Testis (tissue), 2 donors: ENCODE data around the gene SETD2.

Source experiments
- POLR2A ChIP-seq: fragments of 450-650 bp; IDR thresholded peaks from one replicate; pipeline ENCODE4 v1.6.1; 2017; ENCODE audit warnings: antibody characterized with exemption, mild to moderate bottlenecking, moderate library complexity
- TF ChIP-seq, protein P1 (sequence below), 3 experiments: fragments of 450-650 bp in 2 of 3; fragments of 200-600 bp in 1 of 3; sonication (generic) in 1 of 3; IDR thresholded peaks; one replicate each; pipeline ENCODE4 v1.5.1; 2016 to 2019; ENCODE audit warnings: antibody characterized with exemption in 3 of 3, mild to moderate bottlenecking in 2 of 3, moderate library complexity in 1 of 3

DNA sequence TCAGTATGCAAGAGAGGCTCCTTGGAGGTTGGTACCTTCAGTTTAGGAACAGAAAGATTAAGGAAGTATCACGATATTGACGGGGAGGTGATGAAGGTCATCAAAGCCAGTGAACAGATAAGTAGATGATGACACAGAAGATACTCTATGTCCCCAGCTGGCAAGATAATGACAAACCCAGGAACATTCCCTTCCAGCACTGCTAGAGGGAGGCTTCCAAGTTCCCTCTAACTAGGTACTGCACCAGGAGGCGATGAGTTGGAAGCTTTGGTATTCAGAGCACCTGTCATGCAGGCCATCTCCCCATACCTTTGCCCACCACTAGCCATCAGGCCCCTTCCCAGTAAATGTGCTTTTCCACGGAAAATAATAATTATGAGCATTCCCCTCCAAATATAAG lies 143.6 kb downstream of the SETD2 start:
- TF ChIP-seq, protein P1, sequence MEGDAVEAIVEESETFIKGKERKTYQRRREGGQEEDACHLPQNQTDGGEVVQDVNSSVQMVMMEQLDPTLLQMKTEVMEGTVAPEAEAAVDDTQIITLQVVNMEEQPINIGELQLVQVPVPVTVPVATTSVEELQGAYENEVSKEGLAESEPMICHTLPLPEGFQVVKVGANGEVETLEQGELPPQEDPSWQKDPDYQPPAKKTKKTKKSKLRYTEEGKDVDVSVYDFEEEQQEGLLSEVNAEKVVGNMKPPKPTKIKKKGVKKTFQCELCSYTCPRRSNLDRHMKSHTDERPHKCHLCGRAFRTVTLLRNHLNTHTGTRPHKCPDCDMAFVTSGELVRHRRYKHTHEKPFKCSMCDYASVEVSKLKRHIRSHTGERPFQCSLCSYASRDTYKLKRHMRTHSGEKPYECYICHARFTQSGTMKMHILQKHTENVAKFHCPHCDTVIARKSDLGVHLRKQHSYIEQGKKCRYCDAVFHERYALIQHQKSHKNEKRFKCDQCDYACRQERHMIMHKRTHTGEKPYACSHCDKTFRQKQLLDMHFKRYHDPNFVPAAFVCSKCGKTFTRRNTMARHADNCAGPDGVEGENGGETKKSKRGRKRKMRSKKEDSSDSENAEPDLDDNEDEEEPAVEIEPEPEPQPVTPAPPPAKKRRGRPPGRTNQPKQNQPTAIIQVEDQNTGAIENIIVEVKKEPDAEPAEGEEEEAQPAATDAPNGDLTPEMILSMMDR (IDR thresholded peaks at IDR 0.05): no peak
- no peak for TF ChIP-seq POLR2A
